B cell (primary cell): Measurements from ENCODE around the gene ANKRD34A. TPM values are rescaled to one million over a fixed set of nuclear protein-coding genes. Genes with fewer than 3 reads are reported as not detected.

ENCODE experiments used
- ATAC-seq: fragments of 200-7000 bp; cut with Tn5 transposase; one replicate; pipeline ENCODE4 v1.10.0; 2021; ENCODE audit warnings: low read depth, mild to moderate bottlenecking, moderate number of reproducible peaks, moderate library complexity
- CTCF ChIA-PET: fragments of 350-600 bp; sonication (Branson Sonifier 250); formaldehyde crosslinking; loops from one replicate; lab custom pipeline; 2021; ENCODE audit warnings: antibody characterized with exemption, inconsistent platforms; lab: Charles Lee
- POLR2A ChIA-PET: fragments of 350-600 bp; sonication (Branson Sonifier 250); formaldehyde crosslinking; loops from one replicate; lab custom pipeline; 2021; ENCODE audit warnings: antibody characterized with exemption; lab: Charles Lee
- DNase-seq: peaks from one replicate; pipeline ENCODE4 v3.0.0; 2013
- H2AFZ ChIP-seq: 2 replicates; pipeline ENCODE4 v1.6.1; 2012; ENCODE audit warnings: mild to moderate bottlenecking, low read depth, low read length; ENCODE audit not compliant: insufficient read depth, poor library complexity, severe bottlenecking
- H3K27ac ChIP-seq, 2 donors: 1 replicate in 1 of 2; 2 replicates in 1 of 2; pipeline ENCODE4 v1.5.1; 2012 to 2013; ENCODE audit warnings: low read length in 2 of 2, mild to moderate bottlenecking in 2 of 2, moderate library complexity in 1 of 2
- H3K27me3 ChIP-seq, 4 experiments: fragments of 200-600 bp in 1 of 4; sonication (generic) in 1 of 4; replicated peaks in 1 of 4; 1 replicate in 2 of 4; 2 replicates in 2 of 4; pipeline versions ENCODE4 v1.6.1 to v1.7.0; 2013 to 2016; ENCODE audit warnings: low read length in 3 of 4, mild to moderate bottlenecking in 2 of 4, mixed read lengths in 1 of 4, moderate library complexity in 1 of 4; ENCODE audit not compliant: insufficient read depth in 4 of 4, control insufficient read depth in 3 of 4; ENCODE audit errors: control extremely low read depth in 1 of 4
- H3K36me3 ChIP-seq, 2 experiments: replicated peaks in 1 of 2; 1 replicate in 1 of 2; 2 replicates in 1 of 2; pipeline versions ENCODE4 v1.6.1 to v1.7.1; 2013; ENCODE audit warnings: low read length in 1 of 2; ENCODE audit not compliant: insufficient read depth in 2 of 2, control insufficient read depth in 1 of 2; ENCODE audit errors: control extremely low read depth in 1 of 2, extremely low read depth in 1 of 2
- H3K4me1 ChIP-seq, 2 donors: fragments of 200-600 bp in 1 of 2; sonication (generic) in 1 of 2; 1 replicate in 1 of 2; 2 replicates in 1 of 2; pipeline versions ENCODE4 v1.5.1 to v1.6.1; 2013 to 2017; ENCODE audit warnings: low read length in 2 of 2; ENCODE audit not compliant: control insufficient read depth in 2 of 2, insufficient read depth in 2 of 2
- H3K4me2 ChIP-seq: replicated peaks from 2 replicates; pipeline ENCODE3; 2012; ENCODE audit warnings: mild to moderate bottlenecking, low read depth, low read length; ENCODE audit not compliant: poor library complexity, severe bottlenecking
- H3K4me3 ChIP-seq, 5 experiments: fragments of 200-600 bp in 1 of 5; sonication (generic) in 1 of 5; 1 replicate in 3 of 5; 2 replicates in 2 of 5; pipeline versions ENCODE4 v1.5.1 to v1.7.0; 2011 to 2016; ENCODE audit warnings: low read length in 4 of 5, mild to moderate bottlenecking in 4 of 5, low read depth in 2 of 5, control low read depth in 1 of 5, moderate library complexity in 1 of 5; ENCODE audit not compliant: insufficient read depth in 1 of 5; ENCODE audit errors: control extremely low read depth in 1 of 5, extremely low read depth in 1 of 5
- H3K79me2 ChIP-seq: fragments of 200-600 bp; sonication (generic); one replicate; pipeline ENCODE4 v1.6.0; 2016; ENCODE audit warnings: low read length; ENCODE audit not compliant: control insufficient read depth, insufficient read depth
- H3K9ac ChIP-seq: fragments of 200-600 bp; sonication (generic); 2 replicates; pipeline ENCODE4 v1.6.1; 2017; ENCODE audit warnings: mild to moderate bottlenecking, low read length, moderate library complexity
- H3K9me3 ChIP-seq, 3 donors: one replicate each; pipeline versions ENCODE4 v1.6.1 to v1.7.1; 2013; ENCODE audit warnings: low read length in 2 of 3; ENCODE audit not compliant: control insufficient read depth in 2 of 3, insufficient read depth in 1 of 3; ENCODE audit errors: control extremely low read depth in 1 of 3
- H4K20me1 ChIP-seq: 2 replicates; pipeline ENCODE4 v1.6.0; 2012; ENCODE audit warnings: mild to moderate bottlenecking, low read length; ENCODE audit not compliant: insufficient read depth, control insufficient read depth, poor library complexity, severe bottlenecking
- H3K27ac Mint-ChIP-seq: one replicate; pipeline ENCODE4 v1.8.0; 2021; ENCODE audit warnings: mixed read lengths
- H3K27me3 Mint-ChIP-seq: one replicate; pipeline ENCODE4 v1.8.0; 2021; ENCODE audit warnings: mixed read lengths
- H3K4me1 Mint-ChIP-seq: one replicate; pipeline ENCODE4 v1.8.0; 2021; ENCODE audit warnings: mixed read lengths
- H3K4me3 Mint-ChIP-seq: one replicate; pipeline ENCODE4 v1.8.0; 2021; ENCODE audit warnings: mixed read lengths
- H3K9me3 Mint-ChIP-seq: one replicate; pipeline ENCODE4 v1.8.0; 2022; ENCODE audit warnings: mixed read lengths; ENCODE audit not compliant: insufficient read depth
- EZH2 ChIP-seq: IDR thresholded peaks from 2 replicates; pipeline ENCODE4 v1.6.1; 2012; ENCODE audit warnings: borderline replicate concordance, low read depth, mild to moderate bottlenecking, moderate library complexity, low read length; ENCODE audit not compliant: insufficient read depth, poor library complexity, severe bottlenecking
- WGBS: methylation state at CpG from one replicate; pipeline ENCODE4 v1.1.5; 2013; ENCODE audit warnings: missing lambda C conversion rate; ENCODE audit not compliant: insufficient coverage; 5-methylcytosine and 5-hydroxymethylcytosine counted together
- intact Hi-C: fragments of 100-400 bp; cut with micrococcal nuclease; formaldehyde crosslinking; loops from one replicate; pipeline ENCODE4 v1.10.0; 2022
- polyA plus RNA-seq: library from polyadenylated mRNA; depleted of rRNA; stranded (reverse); fragments of >200 nt; gene quantifications from 2 replicates; pipeline ENCODE4 v1.2.3, GENCODE V29; 2012
- total RNA-seq, 2 donors: library from RNA; stranded (reverse); fragments of 120-200 nt in 1 of 2; gene quantifications; 1 replicate in 1 of 2; 2 replicates in 1 of 2; pipeline versions ENCODE4 v1.2.3 to v1.2.4, GENCODE V29; 2013 to 2022
- TF ChIP-seq, protein P1 (sequence below): fragments of 200-600 bp; IDR thresholded peaks from one replicate; pipeline ENCODE4 v1.8.0; 2022; ENCODE audit warnings: antibody characterized with exemption, mild to moderate bottlenecking

The ANKRD34A gene
- total and polyA plus RNA-seq, 2 donors (not counting 1 experiment from before 2014, with no cell fraction given): 0.86 to 1.8 TPM

- peak overlapping the region; percentile 96 to 97 for H3K27ac ChIP-seq
- H3K27me3 ChIP-seq: no peaks in the 10 kb centered on the region
- CTCF ChIA-PET: interaction anchor here (1.5 to 9.5 kb wide), 14 partner anchors 9 to 132 kb away, joined by 4 to 361 read pairs (median 32); partner anchors contain the start of genes ANKRD34A, HJV, LIX1L and NUDT17
- peak overlapping the region; percentile 50 for H2AFZ ChIP-seq
- H3K79me2 ChIP-seq: peaks cover 40% of the 10 kb centered on the region
- TF ChIP-seq, protein P1, sequence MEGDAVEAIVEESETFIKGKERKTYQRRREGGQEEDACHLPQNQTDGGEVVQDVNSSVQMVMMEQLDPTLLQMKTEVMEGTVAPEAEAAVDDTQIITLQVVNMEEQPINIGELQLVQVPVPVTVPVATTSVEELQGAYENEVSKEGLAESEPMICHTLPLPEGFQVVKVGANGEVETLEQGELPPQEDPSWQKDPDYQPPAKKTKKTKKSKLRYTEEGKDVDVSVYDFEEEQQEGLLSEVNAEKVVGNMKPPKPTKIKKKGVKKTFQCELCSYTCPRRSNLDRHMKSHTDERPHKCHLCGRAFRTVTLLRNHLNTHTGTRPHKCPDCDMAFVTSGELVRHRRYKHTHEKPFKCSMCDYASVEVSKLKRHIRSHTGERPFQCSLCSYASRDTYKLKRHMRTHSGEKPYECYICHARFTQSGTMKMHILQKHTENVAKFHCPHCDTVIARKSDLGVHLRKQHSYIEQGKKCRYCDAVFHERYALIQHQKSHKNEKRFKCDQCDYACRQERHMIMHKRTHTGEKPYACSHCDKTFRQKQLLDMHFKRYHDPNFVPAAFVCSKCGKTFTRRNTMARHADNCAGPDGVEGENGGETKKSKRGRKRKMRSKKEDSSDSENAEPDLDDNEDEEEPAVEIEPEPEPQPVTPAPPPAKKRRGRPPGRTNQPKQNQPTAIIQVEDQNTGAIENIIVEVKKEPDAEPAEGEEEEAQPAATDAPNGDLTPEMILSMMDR: no peak
- DNase-seq (no peak), ATAC-seq (no peak)
- peaks cover 64 to 65% of the 10 kb centered on the region in 2 donors for H3K4me1 ChIP-seq
- H3K27me3 Mint-ChIP-seq: no peaks in the 10 kb centered on the region
- H3K27ac Mint-ChIP-seq: no peak overlapping the region
- peak overlapping the region; percentile 59 for H3K9ac ChIP-seq
- H3K9me3 ChIP-seq: no peaks in the 10 kb centered on the region
- peak overlapping the region in 1 of 5 experiments; percentile 52 for H3K4me3 ChIP-seq
- H3K4me3 Mint-ChIP-seq: no peak overlapping the region
- H4K20me1 ChIP-seq: no peaks in the 10 kb centered on the region
- H3K36me3 ChIP-seq: peaks cover 0 to 7% of the 10 kb centered on the region in 2 experiments
- peaks cover 24% of the 10 kb centered on the region for H3K4me1 Mint-ChIP-seq
- peak overlapping the region; percentile 75 for H3K4me2 ChIP-seq
- POLR2A ChIA-PET: interaction anchor here (0.6 to 4.7 kb wide), 12 partner anchors 15 to 120 kb away, joined by 3 to 131 read pairs (median 9); partner anchors contain the start of genes ANKRD34A, PEX11B, POLR3GL and RBM8A
- intact Hi-C loops: no loop called here
- H3K9me3 Mint-ChIP-seq: no peaks in the 10 kb centered on the region
These were observed 14.1 kb upstream of the ANKRD34A start for GRCh38 chr1:145978471-145978853.

GRCh38 chr1:145977486-145978470 lies 13.4 kb upstream of the ANKRD34A start:
- H3K9me3 ChIP-seq: no peaks in the 10 kb centered on the region
- peak; percentile 88 for DNase-seq
- H3K27ac ChIP-seq: peak overlapping the region; percentile 96 to 97
- peaks cover 0 to 7% of the 10 kb centered on the region in 2 experiments for H3K36me3 ChIP-seq
- H3K4me1 ChIP-seq: peaks cover 57 to 58% of the 10 kb centered on the region in 2 donors
- H3K9me3 Mint-ChIP-seq: no peaks in the 10 kb centered on the region
- ChIA-PET CTCF (interaction anchor here (0.6 to 9.5 kb wide), 25 partner anchors 8 to 132 kb away, joined by 3 to 361 read pairs (median 7); partner anchors contain the start of genes ANKRD34A, HJV, LIX1L and NUDT17), POLR2A (interaction anchor here (0.6 to 4.7 kb wide), 11 partner anchors 13 to 120 kb away, joined by 3 to 131 read pairs (median 7); partner anchors contain the start of genes ANKRD34A, LIX1L, POLR3GL and RBM8A)
- no peak overlapping the region for H3K27ac Mint-ChIP-seq
- no peak overlapping the region for H3K4me3 Mint-ChIP-seq
- peak; percentile 37 for ATAC-seq
- H4K20me1 ChIP-seq: no peaks in the 10 kb centered on the region
- H3K79me2 ChIP-seq: peaks cover 38% of the 10 kb centered on the region
- peak overlapping the region; percentile 75 for H3K4me2 ChIP-seq
- H3K4me1 Mint-ChIP-seq: peaks cover 17% of the 10 kb centered on the region
- WGBS: no CpG with 5 or more reads among the region's 9 CpGs
- TF ChIP-seq EZH2: no peak
- TF ChIP-seq, protein P1: peak; percentile 80
- peak overlapping the region; percentile 59 for H3K9ac ChIP-seq
- H3K4me3 ChIP-seq: peak overlapping the region in 2 of 5 experiments; percentile 15 to 52
- H3K27me3 ChIP-seq: no peaks in the 10 kb centered on the region
- no peaks in the 10 kb centered on the region for H3K27me3 Mint-ChIP-seq
- intact Hi-C loops: loop anchor here (1.0 kb wide), 4 partner anchors 30 to 132 kb away; partner anchors contain the start of gene NUDT17
- H2AFZ ChIP-seq: peak overlapping the region; percentile 60
